ENCODE results near the gene PAGR1. TPM values are rescaled to one million over a fixed set of nuclear protein-coding genes. Genes with fewer than 3 reads are reported as not detected.
"Not testable (repeated sequence)": the region's sequence is repeated elsewhere in the genome, so short reads cannot be mapped to it uniquely, and the experiment has no call there.

The PAGR1 gene
- polyA plus RNA-seq, 5 donors, result 26.4 to 46.3 (median 31.3) TPM

- DNase-seq, result not testable (repeated sequence)
Measured at GRCh38 chr16:29833219-29833618, 17.3 kb downstream of the PAGR1 start.

- no peak for DNase-seq
Measured at GRCh38 chr16:29834079-29834478, 18.1 kb downstream of the PAGR1 start.

- DNase-seq, result no peak
Measured at GRCh38 chr16:29835926-29836325, 20.0 kb downstream of the PAGR1 start.

GRCh38 chr16:29836623-29837022 lies 20.7 kb downstream of the PAGR1 start:
- DNase-seq, result no peak

- DNase-seq, result no peak
Measured at GRCh38 chr16:29837841-29838240, 21.9 kb downstream of the PAGR1 start.

GRCh38 chr16:29839822-29840221 lies 23.9 kb downstream of the PAGR1 start:
- DNase-seq, result no peak

- no peak for DNase-seq
Measured at GRCh38 chr16:29840240-29840639, 24.3 kb downstream of the PAGR1 start.

- no peak for DNase-seq
Measured at GRCh38 chr16:29841631-29842030, 25.7 kb downstream of the PAGR1 start.

- DNase-seq, result no peak
Measured at GRCh38 chr16:29842732-29843346, 26.9 kb downstream of the PAGR1 start.

- DNase-seq, result no peak
Measured at GRCh38 chr16:29843931-29844330, 28.0 kb downstream of the PAGR1 start.

GRCh38 chr16:29844575-29845331 lies 28.8 kb downstream of the PAGR1 start:
- DNase-seq, result no peak

GRCh38 chr16:29845656-29846055 lies 29.7 kb downstream of the PAGR1 start:
- DNase-seq, result no peak

GRCh38 chr16:29848420-29849297 lies 32.7 kb downstream of the PAGR1 start:
- DNase-seq, result no peak

- no peak for DNase-seq
Measured at GRCh38 chr16:29849505-29849904, 33.6 kb downstream of the PAGR1 start.

- DNase-seq, result no peak
Measured at GRCh38 chr16:29850998-29851397, 35.0 kb downstream of the PAGR1 start.

GRCh38 chr16:29852654-29853053 lies 36.7 kb downstream of the PAGR1 start:
- peak; percentile 53 to 65 for DNase-seq

GRCh38 chr16:29854520-29855100 lies 38.7 kb downstream of the PAGR1 start:
- DNase-seq, result no peak

- no peak for DNase-seq
Measured at GRCh38 chr16:29857133-29857760, 41.3 kb downstream of the PAGR1 start.

- DNase-seq, result no peak
Measured at GRCh38 chr16:29858149-29858849, 42.3 kb downstream of the PAGR1 start.

GRCh38 chr16:29858974-29859373 lies 43.0 kb downstream of the PAGR1 start:
- no peak for DNase-seq

GRCh38 chr16:29860218-29860617 lies 44.3 kb downstream of the PAGR1 start:
- DNase-seq, result no peak

Data from right lung (tissue), 5 donors.